ENCODE data around the gene UGT1A3.

- no peak for TF ChIP-seq POLR2A (IDR thresholded peaks at IDR 0.05)
- TF ChIP-seq CTCF (IDR thresholded peaks at IDR 0.05) = no peak
- TF ChIP-seq EP300 (IDR thresholded peaks at IDR 0.05) = no peak
These were observed 30.1 kb upstream of the UGT1A3 start for GRCh38 chr2:233698740-233699139.
